CD4-positive, alpha-beta T cell treated with Interleukin-1 beta for 1 hour (primary cell): ENCODE results near the gene SEPTIN11.

Source experiments
- DNase-seq, 2 donors: peaks; one replicate each; pipeline ENCODE4 v3.0.0-alpha.2; 2020 to 2022

SEPTIN11 gene

DNA sequence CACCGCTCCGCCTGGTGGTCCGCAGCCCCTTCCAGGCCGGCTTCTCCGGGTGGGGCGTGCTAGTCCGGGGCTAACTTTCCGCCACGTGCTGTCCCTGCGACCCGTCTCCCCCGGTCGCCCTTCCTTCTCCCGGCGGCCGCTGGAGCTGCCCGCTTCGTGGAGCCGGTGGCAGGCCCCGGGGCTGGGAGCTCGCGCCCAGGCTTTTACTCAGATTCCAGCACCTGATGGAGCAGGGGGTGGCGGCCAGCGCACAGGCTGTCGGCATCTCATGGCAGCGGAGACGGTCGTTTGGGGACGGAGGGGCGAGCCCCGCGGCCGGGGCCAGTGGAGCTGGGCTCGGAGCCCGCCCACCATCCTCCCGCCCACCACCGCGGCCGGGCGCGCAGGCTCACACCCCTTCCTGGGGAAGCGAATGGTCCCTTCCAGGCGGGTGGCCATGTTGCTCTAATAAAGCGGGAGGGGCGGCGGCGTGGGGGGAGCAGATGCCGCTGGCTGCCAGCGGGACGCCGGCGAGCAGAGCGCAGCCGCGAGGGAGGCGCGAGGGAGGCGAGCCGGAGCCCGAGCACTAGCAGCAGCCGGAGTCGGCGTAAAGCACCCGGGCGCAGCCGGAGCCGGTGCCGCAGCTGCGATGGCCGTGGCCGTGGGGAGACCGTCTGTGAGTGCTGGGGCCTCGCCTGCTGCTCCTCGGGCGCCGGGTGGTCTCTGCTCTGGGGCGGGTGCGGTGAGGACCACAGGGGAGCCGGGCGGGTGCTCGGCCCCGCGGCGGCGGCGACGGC lies at the start of gene SEPTIN11:
Gene SEPTIN11 (plus strand): TSS at position 477 of the 776 bp plus-strand sequence. CDS start 152 bp downstream, at position 629.
- peak; percentile 87 to 89 for DNase-seq

DNA sequence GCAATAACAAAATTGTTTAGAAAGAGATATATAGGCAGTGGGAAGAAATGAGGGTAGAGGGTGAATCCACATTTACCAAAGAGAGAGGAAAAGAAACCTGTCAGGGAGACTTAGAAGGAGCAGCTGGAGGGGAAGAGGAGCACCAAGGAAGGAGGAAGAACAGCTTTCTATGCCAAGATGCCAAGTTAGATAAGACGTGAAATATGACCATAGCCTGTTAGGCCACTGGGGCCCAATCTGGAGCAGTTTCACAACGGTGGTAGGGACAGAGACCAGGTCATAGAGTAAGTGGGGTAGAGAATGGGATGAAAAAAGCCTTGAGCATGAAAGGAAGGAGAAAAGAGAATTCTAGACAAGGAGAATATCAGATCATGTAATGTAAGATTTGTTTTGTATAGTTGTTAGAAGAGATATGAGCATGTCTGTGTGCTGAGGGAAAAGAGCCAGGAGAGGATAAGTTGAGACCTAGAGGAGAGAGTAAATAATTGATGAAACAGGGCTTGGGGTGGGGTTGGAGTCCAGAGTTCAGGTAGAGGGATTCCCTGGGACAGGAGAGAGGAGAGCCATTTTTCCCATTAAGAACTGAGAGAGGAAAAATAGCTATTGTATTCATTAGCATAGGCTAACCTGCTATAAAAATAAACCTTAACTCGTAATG lies 47.2 kb upstream of the SEPTIN11 start:
- DNase-seq, result no peak

DNA sequence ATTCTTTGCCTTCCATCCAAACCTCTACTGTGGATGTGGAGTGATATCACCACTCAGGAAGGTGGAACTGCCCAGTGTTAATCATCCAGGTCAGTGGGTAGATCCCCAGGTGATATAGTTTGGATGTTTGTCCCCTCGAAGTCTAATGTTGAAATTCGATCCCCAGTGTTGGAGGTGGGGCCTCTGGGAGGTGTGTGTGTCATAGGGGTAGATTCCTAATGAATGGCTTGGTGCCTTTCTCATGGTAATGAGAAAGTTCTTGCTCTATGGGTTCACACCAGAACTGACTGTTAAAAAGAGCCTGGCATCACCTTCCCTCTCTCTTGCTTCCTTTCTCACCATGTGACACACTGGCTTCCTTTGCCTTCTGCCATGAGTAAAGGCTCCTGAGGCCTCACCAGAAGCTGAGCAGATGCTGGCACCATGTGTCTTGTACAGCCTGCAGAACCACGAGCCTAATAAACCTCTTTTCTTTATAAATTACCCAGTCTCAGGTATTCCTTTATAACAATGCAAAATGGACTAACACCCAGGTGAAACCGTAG lies 44.8 kb upstream of the SEPTIN11 start:
- no peak for DNase-seq

DNA sequence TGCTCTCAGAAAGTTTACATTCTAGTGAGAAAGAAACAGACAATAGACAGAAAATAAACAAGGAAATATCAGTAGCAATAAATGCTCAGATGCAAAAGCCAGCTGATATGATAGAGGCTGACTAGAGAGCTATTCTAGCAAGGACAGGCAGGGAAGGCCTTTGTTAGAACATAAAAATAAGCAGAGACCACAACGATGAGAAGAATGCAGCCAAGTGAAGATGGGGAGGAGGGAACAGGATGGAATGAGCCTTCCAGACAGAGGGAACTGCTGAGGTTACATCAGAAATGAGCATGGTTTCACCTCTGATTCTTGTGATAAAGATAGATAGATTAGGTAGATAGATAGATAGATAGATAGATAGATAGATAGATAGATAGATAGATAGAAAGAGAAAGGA lies 44.0 kb upstream of the SEPTIN11 start:
- no peak for DNase-seq

DNA sequence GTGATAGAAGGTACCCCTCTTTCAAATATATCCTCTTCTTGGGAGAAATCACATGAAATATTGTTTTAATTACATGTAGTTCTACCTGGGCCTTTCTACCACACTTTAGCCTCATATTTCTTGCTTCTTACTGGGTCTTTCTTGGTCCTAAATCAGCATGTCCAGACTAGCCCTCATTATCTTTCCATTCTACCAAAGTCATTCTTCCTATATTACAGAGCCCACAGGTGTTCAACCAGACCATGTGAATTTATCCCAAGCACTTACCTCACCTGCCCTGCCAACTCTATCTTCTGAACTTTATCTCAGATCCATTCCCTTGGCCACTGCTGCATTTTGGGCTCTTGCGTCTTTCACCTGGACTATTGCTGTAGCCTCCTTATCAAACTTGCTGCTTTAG lies 39.8 kb upstream of the SEPTIN11 start:
- DNase-seq, result no peak

DNA sequence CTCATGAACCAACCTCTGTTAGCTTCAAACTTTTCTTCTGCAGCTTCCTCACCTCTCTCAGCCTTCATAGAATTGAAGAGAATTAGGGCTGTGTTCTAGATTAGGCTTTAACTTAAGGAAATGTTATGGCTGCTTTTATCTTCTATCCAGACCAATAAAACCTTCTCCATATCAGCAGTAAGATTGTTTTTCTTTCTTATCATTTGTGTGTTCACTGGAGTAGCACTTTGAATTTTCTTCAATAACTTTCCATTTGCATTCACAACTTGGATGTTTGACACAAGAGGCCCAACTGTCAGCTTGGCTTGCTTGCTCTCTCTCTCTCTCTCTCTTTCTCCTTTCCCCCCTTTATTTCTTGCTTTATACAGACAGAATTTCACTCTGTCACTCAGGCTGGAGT lies 28.8 kb upstream of the SEPTIN11 start:
- DNase-seq, result no peak

DNA sequence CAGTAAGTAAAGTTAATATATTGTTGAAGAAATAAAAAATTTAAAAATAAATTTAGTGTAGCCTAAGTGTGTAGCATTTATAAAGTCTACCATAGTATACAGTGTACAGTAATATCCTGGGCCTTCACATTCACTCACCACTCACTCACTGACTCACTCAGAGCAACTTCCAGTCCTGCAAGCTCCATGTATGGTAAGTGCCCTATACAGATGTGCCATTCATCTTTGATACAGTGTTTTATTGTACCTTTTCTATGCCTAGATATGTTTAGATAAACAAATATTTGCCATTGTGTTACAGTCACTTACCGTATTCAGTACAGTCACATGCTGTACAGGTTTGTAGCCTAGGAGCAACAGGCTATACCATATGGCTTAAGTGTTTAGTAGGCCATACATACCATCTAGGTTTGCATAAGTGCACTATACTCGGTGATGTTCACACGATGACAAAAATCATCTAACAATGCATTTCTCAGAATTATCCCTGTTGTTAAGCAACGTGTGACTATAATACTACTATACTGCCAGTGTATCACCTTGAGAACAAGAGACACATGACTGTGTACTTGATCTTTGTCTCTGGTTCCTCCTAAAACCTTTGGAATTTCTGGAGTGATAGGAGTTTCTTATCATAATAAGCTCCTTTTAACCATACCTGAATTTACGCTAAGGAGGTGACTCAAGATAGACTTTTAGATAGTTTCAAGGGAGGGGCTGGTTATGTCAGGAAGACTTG lies 25.8 kb upstream of the SEPTIN11 start:
- DNase-seq, result no peak

DNA sequence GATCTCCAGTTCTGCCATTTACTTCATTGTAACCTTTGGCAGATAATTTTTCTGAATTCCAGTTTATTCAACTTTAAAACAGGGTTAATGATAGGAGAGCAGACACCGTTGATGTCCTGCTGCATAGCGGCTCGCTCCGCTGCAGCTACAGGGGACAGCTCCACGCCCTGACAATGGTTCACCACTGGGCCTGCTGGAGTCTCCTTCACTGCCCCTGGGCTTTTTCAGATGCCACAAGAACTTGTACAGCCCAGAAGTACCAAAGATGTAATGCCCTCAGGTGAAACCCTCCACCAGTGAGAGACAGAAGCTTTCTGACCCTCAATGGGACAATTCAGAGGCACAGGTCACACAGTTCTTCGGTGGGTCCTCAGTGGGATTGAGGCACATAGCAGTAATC lies 22.7 kb upstream of the SEPTIN11 start:
- DNase-seq, result no peak

DNA sequence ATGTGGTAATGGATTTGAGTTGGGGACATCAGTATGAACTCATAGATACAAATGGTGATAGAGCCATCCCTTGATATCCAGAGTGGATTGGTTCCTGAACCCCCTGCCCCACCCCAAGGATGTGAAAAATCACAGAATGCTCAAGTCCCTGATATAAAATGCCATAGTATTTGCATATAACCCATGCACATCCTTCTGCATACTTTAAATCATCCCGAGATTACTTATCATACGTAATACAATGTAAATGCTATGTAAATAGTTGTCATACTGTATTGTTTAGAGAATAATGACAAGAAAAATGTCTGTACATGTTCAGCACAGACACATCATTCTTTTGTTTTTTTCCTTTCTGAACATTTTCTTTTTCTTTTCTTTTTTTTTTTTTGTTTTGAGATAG lies 18.9 kb upstream of the SEPTIN11 start:
- no peak for DNase-seq

DNA sequence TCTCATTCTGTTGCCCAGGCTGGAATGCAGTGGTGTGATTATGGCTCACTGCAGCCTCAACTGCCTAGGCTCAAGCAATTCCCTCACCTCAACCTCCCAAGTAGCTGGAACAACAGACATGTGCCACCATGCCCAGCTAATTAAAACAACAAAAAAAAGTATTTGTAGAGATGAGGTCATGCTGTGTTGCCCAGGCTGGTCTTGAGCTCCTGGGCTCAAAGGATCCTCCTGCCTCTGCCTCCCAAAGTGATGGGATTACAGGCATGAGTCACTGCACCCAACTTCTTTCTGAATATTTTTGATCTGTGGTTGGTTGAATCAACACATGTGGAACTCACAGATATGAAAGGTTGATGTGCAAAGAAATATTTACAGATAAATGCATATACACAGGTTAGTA lies 18.5 kb upstream of the SEPTIN11 start:
- DNase-seq, result no peak

DNA sequence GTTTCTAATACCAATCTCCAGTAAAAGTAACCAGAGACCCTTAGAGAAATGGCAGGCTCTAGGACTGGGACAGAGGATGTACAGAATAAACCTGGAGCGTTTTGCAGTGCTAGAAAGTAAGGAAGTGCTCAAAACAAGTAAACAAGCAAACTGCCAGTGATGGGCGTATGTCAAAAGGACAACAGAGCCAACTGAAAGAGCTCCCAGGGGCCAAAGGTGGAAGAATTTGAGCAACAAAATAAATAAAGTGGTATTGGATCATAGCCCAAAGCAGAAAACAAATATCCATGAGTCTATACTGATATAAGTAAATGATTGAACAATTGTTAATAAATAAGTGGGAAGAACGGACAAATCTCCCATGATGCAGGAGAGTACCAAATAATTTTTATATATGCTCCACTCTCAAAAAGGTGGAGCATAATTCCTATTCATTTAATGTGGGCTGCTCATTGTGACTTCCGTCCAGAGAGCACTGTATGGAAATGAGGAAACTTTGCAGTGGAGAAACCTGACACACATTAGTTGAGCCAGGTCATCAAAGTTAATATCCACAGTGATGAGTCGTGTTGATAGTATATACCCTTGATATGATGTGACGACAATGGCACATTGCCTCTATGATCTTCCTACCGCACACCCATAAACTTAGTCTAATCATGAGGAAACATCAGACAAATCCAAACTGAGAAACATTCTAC lies 17.8 kb upstream of the SEPTIN11 start:
- no peak for DNase-seq

DNA sequence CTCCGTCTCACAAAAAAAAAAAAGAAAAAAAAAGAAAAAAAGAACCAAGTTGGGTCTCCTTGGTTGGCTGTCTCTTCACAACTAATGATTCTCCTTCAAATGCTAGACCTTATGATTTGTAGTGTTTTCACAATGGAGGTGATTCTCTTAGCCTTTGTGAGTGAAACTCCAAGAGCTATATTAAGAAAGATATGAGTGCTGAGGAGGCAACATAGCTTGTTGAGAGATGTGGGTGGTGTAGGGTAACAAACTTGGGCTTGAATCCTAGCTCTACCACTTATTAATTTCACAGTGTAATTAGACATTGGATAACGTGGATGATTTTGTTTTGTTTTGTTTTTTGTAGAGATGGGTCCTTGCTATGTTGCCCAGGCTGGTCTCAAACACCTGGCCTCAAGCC lies 10.4 kb upstream of the SEPTIN11 start:
- DNase-seq, result no peak

DNA sequence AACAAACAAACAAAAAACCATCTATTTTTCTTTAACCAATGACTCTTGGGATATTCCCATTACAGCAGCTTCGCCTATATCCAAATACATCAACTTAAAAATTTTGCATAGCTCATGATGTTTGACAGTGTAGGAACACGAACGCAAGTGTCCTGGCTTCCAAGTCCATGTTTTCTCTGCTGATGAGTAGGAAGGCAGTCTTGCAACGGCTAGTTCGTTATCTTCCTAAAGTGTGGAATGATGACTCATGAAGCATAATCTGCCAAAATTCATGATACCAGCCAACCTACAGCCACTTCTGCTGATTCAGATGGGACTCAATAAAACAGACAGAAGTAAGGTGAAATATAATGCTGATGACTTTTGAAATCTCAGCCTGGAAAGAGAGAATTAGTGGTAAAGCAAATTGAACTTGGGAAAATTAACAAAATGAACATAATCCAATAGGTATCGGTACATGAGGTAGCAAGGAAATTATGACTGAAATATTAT lies 6.4 kb upstream of the SEPTIN11 start:
- no peak for DNase-seq

DNA sequence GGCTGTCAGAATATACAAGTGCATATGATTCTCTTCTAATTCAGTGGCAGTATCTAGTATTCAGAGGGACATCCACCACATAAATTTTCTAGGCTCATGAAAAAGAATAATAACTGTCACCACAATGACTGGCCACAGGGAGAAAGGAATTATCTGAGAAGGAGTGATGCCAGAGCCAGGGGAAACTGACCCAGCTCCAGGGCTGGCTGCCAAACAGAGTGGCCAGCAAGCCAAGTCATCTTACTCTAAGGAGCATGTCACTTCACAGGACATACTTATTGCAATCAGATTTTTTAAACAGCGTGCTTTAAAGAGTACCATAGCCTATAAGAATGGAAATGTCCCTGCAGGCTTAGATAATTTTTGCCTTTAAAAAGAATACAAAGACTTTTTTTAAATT lies 5.8 kb upstream of the SEPTIN11 start:
- no peak for DNase-seq

DNA sequence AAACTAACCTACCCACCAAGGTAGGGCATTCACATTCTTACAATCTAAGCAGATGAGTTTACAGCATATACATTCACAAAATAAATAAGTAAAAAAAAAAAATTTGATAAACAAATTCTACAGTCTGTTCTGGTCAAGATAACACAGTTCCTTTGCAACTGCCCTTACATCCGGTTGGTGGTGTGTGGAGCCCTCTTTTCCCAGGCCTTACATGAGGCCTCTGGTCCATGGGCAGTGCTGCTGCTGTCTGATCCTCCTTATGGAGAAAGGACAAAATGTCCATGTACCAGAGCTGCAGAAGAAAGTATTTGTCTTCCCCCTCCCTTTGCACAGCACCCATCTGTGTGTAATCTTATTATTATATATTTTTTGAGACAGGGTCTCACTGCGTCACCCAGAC lies 2.2 kb upstream of the SEPTIN11 start:
- DNase-seq, result no peak

DNA sequence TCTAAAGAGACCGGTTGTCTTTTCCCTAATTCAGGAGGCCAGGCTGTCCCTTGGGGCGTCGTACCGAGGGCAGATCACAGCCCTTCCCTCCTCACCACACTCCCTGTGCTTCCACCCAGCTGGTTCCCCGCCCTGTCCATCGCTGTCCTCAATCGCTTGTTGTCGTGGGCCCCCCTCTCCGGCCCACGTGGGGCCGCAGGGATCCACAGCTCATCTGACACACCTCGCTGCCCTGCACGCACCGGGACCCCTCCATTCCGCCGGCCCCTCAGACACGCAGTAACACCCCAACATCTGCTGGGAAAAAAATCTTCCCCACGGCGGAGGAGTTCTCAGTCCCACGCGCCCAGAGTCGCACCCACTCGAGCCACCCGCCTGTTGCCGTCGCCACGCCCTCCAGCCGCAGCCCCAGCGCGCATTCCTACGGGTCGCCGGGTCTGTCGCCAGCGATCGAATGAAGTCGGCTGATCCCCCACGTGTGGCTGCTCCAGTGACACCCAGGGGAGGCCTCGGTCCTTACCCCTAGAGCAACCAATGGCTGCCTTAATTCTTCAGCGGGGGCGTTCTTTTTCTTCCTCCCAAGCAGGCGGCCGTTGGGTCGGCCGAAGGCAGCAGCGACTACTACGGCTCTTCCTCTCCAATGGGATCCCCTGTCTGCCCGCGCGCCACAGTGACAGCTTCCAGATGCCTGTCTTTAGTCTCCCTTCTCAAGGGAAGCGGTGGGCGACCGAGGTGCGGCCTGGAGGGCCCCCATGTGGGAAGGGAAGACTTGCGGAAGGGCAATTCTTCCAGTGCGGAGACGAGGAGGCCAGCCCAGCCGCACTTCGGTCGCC lies 893 bp upstream of the SEPTIN11 start:
- peak; percentile 78 to 79 for DNase-seq

DNA sequence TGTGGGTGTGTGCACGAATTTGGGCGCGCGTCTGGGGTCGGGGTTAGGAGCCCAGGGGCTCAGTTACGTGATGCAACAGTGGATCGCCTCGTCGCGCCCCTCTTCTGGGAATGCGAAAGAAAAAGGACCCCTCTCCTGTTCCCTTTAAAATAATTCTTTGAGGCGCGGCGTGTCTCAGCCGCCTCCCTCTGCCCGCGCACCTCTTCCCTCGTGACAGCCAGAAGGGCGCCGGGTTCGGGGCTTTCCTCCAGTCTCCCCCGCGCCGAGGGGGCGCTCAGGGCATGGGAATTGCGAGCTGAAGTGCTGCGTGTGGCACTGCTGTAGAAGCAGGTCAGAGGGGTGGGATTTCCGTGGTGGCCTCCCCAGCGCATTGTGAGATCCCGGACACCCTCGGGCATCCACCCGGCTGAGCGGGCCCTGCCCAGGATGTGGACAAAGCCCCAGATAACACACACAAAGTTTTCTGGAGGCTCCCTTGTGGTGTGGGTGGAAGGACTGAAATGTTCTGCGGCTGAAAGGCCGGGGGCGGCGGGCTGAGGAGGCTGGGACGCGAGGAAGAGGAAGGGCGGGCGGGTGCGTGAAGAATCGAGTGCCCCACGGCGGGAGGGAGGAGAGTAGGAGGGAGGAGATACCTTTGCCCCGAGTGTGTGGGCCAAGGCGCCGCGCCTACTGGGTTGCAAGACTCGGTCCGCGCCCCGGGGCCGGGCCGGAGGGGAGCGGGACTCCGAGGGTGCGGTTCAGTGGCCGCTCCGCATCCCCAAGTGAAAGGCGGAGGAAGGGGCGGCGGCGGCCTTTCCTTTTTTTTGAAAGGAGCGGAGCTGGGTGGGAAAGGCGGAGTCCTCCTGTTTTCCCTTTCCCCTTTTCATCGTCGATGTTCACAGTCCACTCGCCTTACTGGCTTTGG lies 752 bp downstream of the SEPTIN11 start:
- DNase-seq, result peak; percentile 33 to 47

DNA sequence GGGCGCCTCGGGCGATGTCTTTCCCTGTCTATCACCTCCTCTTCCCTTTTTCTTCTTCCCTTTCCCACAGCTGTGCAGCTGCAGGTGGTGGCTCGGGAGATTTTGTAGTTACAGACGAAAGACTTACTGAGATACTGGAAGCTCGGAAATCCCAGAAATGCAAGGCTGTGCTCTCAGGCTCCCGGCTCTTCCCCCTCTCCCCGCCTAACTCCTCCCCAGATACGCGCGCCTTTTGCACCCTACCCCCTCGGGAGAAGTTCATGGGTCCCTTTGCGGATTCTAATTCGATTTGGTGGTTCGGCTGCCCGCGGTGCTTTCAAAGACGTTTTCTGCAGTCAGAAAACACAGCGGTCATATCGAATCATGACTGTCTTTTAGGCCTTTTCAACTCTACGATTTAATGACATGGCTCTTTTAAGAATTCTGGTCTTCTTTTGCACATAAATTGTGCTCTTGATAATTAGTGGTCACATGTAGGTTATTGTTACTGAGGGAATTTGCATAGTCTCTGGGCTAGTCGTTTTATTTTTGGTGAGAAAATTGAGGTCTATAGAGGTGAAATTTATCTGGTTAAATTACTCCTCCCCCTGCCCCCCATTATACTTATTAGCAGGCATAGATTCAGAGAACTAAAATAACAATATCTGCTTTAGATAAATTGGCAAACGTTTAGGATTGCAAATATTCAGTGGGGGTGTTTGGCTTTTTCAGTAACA lies 1.6 kb downstream of the SEPTIN11 start:
- peak in 1 of 2 donors; percentile 12 for DNase-seq

DNA sequence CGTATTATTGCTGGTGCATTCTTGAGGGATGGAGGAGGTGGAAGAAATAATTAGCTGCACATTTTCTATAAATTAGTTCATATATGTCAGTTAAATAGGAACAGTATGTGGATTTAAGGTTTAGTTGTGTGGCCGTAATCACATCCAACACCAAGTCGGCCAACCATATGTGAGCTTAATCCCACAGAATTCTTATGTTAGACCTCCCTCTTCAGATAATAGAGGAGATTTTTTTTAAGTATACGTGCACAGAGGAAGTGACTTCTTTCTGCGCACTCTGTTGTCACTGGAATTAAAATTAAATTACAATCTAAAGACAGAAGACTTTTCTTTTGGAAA lies 2.1 kb downstream of the SEPTIN11 start:
- DNase-seq, result no peak

DNA sequence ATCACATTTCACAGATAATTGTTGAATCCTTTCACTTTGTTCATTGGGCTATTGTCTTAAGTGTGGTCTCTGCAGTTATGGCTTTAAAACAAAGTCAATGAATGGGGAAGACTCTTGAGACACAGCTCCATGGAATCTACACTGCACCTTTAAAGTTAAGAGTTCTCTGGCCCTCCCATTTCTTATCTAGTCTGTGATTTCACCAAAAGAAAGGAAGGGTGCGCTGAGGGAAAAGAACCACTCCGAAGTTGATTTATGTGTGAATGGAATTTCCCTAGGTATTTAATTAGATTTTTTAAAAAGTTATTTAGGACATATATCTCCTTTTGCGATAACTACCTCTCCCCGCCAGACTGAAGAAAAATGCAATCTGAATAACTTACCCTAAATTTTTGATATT lies 2.5 kb downstream of the SEPTIN11 start:
- DNase-seq, result no peak
